Nephron progenitor cell (in vitro differentiated cells): Measurements from ENCODE around the gene EIF1.
"Not testable (repeated sequence)": the region's sequence is repeated elsewhere in the genome, so short reads cannot be mapped to it uniquely, and the experiment has no call there.

Experiments
- DNase-seq: peaks from one replicate; pipeline ENCODE4 v3.0.0; 2021
- H3K27ac Mint-ChIP-seq: 2 replicates; pipeline ENCODE4 v1.8.0; 2021; ENCODE audit warnings: mild to moderate bottlenecking, moderate library complexity, mixed read lengths
- H3K27me3 Mint-ChIP-seq: 2 replicates; pipeline ENCODE4 v1.8.0; 2021; ENCODE audit warnings: mild to moderate bottlenecking, low read depth, mixed read lengths; ENCODE audit not compliant: poor library complexity
- H3K36me3 Mint-ChIP-seq: 2 replicates; pipeline ENCODE4 v1.8.0; 2021; ENCODE audit warnings: low read depth, mixed read lengths
- H3K4me1 Mint-ChIP-seq: 2 replicates; pipeline ENCODE4 v1.8.0; 2021; ENCODE audit warnings: mixed read lengths
- H3K4me3 Mint-ChIP-seq: 2 replicates; pipeline ENCODE4 v1.8.0; 2021; ENCODE audit warnings: mild to moderate bottlenecking, moderate library complexity, mixed read lengths
- H3K9me3 Mint-ChIP-seq: 2 replicates; pipeline ENCODE4 v1.8.0; 2021; ENCODE audit warnings: mild to moderate bottlenecking, moderate library complexity, mixed read lengths
- TF ChIP-seq, protein P1 (sequence below): fragments of 200-600 bp; sonication (generic); IDR thresholded peaks from 2 replicates; pipeline ENCODE4 v1.5.0; 2021; ENCODE audit warnings: antibody characterized with exemption

Gene EIF1

DNA sequence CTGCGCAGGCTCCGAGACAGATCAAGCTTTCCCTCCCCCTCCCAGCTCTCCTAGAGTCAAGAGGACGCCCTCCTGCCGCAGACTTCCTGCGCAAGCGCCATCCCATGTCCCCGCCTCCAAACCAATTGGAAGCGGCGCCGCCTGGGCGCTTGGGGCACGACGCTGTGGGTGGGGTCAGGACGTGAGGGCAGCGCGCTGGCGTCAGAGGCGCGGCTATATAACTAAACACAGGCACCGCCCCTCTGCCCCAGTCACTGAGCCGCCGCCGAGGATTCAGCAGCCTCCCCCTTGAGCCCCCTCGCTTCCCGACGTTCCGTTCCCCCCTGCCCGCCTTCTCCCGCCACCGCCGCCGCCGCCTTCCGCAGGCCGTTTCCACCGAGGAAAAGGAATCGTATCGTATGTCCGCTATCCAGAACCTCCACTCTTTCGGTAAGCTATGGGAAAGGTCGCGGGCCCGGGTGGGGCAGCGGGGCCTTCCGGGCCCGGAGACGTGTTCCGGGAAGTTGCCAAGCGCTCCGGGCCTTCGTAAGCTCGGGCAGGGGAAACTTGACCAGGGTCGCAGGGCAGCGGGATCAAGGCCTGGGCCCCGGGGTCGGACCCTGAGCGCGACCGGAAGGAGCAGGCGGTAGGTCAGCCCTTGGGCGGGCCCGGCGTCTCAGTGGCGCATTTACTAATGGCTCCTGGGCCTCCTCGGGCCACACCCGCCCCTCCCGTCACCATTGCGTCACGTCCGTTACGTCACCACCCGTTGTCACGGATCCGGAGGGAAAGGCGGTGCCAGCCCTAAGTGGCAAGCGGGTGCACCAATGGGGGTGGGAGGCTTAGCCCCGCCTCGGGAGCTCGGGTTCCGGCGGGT is at the start of gene EIF1:
Gene EIF1, plus strand, starts transcription at position 245 of the 856 bp plus-strand sequence. Its CDS starts 154 bp downstream, at position 399.
- H3K27me3 Mint-ChIP-seq = no peaks in the 10 kb centered on the region
- H3K27ac Mint-ChIP-seq = peak within 1 kb of the TSS; percentile 100
- peak; percentile 100 for DNase-seq
- H3K4me1 Mint-ChIP-seq = peaks cover 24% of the 10 kb centered on the region
- TF ChIP-seq, protein P1, sequence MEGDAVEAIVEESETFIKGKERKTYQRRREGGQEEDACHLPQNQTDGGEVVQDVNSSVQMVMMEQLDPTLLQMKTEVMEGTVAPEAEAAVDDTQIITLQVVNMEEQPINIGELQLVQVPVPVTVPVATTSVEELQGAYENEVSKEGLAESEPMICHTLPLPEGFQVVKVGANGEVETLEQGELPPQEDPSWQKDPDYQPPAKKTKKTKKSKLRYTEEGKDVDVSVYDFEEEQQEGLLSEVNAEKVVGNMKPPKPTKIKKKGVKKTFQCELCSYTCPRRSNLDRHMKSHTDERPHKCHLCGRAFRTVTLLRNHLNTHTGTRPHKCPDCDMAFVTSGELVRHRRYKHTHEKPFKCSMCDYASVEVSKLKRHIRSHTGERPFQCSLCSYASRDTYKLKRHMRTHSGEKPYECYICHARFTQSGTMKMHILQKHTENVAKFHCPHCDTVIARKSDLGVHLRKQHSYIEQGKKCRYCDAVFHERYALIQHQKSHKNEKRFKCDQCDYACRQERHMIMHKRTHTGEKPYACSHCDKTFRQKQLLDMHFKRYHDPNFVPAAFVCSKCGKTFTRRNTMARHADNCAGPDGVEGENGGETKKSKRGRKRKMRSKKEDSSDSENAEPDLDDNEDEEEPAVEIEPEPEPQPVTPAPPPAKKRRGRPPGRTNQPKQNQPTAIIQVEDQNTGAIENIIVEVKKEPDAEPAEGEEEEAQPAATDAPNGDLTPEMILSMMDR = no peak
- H3K4me3 Mint-ChIP-seq = peak within 1 kb of the TSS; percentile 97
- H3K9me3 Mint-ChIP-seq = peaks cover 19% of the 10 kb centered on the region
- H3K36me3 Mint-ChIP-seq = peaks cover 38% of the 10 kb centered on the region

DNA sequence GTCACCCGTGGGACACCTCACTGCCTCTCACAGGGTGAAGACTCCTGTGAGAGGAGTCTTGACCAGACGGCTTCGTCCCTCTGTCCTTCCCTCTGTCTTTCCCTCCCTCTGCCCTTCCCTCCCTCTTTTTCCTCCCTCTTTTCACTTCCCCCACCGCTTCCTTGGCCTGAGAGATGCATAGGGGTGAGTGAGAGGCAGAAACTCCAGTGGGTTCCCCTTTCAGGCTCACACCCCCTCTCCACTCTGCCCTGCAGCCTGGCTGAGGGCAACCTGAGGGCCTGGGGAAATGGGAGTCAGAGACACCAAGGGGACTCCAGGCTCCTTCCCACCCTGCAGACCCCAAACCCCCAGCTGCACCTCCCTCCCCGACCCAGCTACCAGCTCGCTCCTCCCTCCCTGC is 49.7 kb upstream of the EIF1 start:
- H3K27me3 Mint-ChIP-seq = peaks cover 7% of the 10 kb centered on the region
- H3K36me3 Mint-ChIP-seq = no peaks in the 10 kb centered on the region
- H3K27ac Mint-ChIP-seq = no peak overlapping the region
- DNase-seq = no peak
- peaks cover 20% of the 10 kb centered on the region for H3K4me1 Mint-ChIP-seq
- TF ChIP-seq, protein P1 = no peak
- no peaks in the 10 kb centered on the region for H3K9me3 Mint-ChIP-seq
- no peak overlapping the region for H3K4me3 Mint-ChIP-seq

DNA sequence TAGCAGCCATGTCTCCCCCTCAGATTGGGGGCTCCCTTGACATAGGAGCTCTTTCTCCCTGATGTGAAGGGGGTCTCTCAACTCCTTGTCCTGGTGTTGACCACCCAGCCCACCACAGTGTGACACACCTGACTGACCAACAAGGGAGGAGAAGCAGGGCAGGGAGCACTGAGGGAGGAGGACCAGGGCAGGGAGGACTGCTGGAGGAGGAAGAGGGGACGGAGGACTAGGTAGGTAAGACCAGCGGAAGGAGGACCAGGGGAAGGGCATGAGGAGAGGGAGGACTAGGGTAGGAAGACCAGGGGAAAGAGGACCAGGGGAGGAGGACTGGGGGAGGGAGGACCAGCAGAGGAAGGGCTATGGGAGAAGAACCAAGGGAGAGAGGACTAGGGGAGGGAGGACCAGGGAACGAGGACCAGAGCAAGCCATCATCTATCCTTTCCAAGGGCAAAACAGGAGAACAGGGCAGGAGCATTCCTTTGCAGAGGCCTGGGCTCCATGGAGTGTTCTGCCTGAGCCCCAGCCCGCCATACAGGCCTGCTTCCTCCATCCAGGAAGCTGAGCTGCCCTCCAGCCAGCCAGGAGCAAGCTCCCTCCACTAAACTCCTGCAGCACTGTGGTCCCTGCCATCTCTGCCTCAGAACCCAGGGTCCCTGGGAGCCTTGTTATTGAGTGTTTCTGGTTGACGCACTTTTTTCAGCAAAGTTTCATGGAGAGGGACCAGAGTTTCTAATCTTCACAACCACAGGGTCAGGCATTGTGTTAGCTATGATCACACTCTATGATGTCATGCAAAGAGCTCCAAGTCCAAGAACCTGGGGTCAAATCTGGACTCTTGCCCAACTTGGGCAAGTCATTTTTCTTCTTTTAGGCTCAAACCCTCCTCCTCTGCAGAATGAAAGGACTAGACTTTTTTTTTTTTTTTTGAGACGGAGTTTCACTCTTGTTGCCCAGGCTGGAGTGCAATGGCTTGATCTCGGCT is 48.9 kb upstream of the EIF1 start:
- H3K36me3 Mint-ChIP-seq = no peaks in the 10 kb centered on the region
- no peaks in the 10 kb centered on the region for H3K9me3 Mint-ChIP-seq
- TF ChIP-seq, protein P1 = no peak
- peaks cover 15% of the 10 kb centered on the region for H3K4me1 Mint-ChIP-seq
- no peak overlapping the region for H3K27ac Mint-ChIP-seq
- H3K27me3 Mint-ChIP-seq = peaks cover 7% of the 10 kb centered on the region
- DNase-seq = no peak
- no peak overlapping the region for H3K4me3 Mint-ChIP-seq

DNA sequence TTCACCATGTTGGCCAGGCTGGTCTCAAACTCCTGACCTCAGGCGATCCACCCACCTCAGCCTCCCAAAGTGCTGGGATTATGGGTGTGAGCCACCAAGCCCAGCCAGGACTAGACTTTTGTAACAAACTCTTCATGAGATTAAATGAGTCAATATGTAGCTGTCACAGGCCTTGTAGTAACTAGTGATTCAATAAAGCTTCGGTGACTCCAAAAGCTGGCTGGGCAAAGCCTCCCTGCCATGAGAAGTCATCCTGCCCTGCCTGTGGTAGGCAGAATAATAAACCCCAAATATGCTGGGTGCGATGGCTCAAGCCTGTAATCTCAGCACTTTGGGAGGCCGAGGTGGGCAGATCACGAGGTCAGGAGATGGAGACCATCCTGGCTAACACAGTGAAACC is 48.1 kb upstream of the EIF1 start:
- not testable (repeated sequence) for H3K27me3 Mint-ChIP-seq, DNase-seq, H3K36me3 Mint-ChIP-seq, H3K9me3 Mint-ChIP-seq, H3K4me1 Mint-ChIP-seq, H3K4me3 Mint-ChIP-seq, H3K27ac Mint-ChIP-seq

DNA sequence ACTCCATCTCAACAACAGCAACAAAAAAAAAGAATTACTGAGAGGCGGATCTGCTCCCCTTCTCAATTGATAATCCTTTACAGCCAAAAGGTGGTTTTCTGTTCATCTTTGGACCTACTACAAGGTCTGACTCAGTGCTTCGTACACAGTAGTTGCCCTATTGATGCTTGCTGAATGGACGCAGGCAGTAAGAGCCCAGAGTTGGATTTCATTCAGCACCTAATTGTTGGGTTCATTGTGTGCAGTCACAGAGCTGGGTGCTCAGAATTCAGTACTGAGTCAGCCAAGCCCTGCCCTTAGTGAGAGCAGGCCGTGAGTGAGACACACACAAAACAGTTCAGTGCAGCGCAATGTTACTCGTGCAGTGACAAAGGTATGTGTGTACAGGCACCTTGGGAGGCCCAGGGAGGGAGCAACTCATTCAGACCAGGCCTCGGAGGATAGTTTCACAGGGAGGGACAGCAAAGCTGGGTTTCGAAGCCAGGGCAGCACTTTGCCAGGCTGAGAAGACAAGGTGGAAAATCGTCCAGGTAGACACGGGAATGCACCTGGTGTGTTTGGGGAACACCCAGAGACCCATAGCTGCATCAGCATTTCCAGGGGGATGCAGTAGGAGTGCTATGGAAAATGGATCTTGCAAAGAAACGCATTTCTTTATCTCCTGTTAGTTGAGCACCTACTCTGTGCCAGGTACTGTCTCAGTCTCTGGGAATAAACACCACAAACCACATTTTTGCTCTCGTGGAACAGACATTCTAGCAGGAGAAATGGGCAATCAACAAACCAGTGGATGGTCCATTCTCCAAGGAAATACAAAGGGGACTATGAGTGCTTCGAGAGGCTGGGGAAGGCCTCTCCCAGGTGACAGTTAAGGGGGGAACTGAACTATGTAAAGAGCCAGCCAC is 46.2 kb upstream of the EIF1 start:
- peaks cover 13% of the 10 kb centered on the region for H3K4me1 Mint-ChIP-seq
- no peak overlapping the region for H3K27ac Mint-ChIP-seq
- H3K27me3 Mint-ChIP-seq = peaks cover 4% of the 10 kb centered on the region
- TF ChIP-seq, protein P1 = no peak
- H3K36me3 Mint-ChIP-seq = no peaks in the 10 kb centered on the region
- H3K4me3 Mint-ChIP-seq = no peak overlapping the region
- H3K9me3 Mint-ChIP-seq = no peaks in the 10 kb centered on the region
- no peak for DNase-seq
